Progenitor cell of endocrine pancreas (in vitro differentiated cells): Measurements from ENCODE around the gene MAG. TPM values are rescaled to one million over a fixed set of nuclear protein-coding genes. Genes with fewer than 3 reads are reported as not detected.
"Not testable (repeated sequence)": the region's sequence is repeated elsewhere in the genome, so short reads cannot be mapped to it uniquely, and the experiment has no call there.

ENCODE experiments used
- DNase-seq: peaks from one replicate; pipeline ENCODE4 v3.0.0; 2021; ENCODE audit warnings: low spot score; ENCODE audit not compliant: unreplicated experiment
- H3K27ac Mint-ChIP-seq: 2 replicates; pipeline ENCODE4 v1.8.0; 2021; ENCODE audit warnings: mild to moderate bottlenecking, moderate library complexity, mixed read lengths
- H3K27me3 Mint-ChIP-seq: 2 replicates; pipeline ENCODE4 v1.8.0; 2021; ENCODE audit warnings: mixed read lengths
- H3K36me3 Mint-ChIP-seq: 2 replicates; pipeline ENCODE4 v1.8.0; 2022; ENCODE audit warnings: mixed read lengths; ENCODE audit not compliant: insufficient read depth
- H3K4me1 Mint-ChIP-seq: 2 replicates; pipeline ENCODE4 v1.8.0; 2021; ENCODE audit warnings: low read depth, mixed read lengths
- H3K4me3 Mint-ChIP-seq: 2 replicates; pipeline ENCODE4 v1.8.0; 2021; ENCODE audit warnings: low read depth, mild to moderate bottlenecking, moderate library complexity, mixed read lengths
- H3K9me3 Mint-ChIP-seq: 2 replicates; pipeline ENCODE4 v1.8.0; 2021; ENCODE audit warnings: low read depth, mixed read lengths
- CTCF ChIP-seq: fragments of 200-600 bp; sonication (generic); IDR thresholded peaks from one replicate; pipeline ENCODE4 v1.5.0; 2021; ENCODE audit warnings: antibody characterized with exemption, mild to moderate bottlenecking; ENCODE audit not compliant: unreplicated experiment
- total RNA-seq: library from RNA; stranded (reverse); gene quantifications from 2 replicates; pipeline ENCODE4 v1.2.1, GENCODE V29; 2021

Gene MAG
- total RNA-seq, 1 donor from 2014 or later = 1.4 TPM

GRCh38 chr19:35353635-35354034 lies 61.7 kb downstream of the MAG start:
- no peak for TF ChIP-seq CTCF
- no peaks in the 10 kb centered on the region for H3K36me3 Mint-ChIP-seq
- no peaks in the 10 kb centered on the region for H3K9me3 Mint-ChIP-seq
- H3K27me3 Mint-ChIP-seq = peaks cover 3% of the 10 kb centered on the region
- no peak overlapping the region for H3K4me3 Mint-ChIP-seq
- DNase-seq = no peak
- H3K27ac Mint-ChIP-seq = no peak overlapping the region
- peaks cover 2% of the 10 kb centered on the region for H3K4me1 Mint-ChIP-seq

GRCh38 chr19:35354898-35355297 lies 62.9 kb downstream of the MAG start:
- Mint-ChIP-seq H3K36me3 (no peaks in the 10 kb centered on the region), H3K27me3 (no peaks in the 10 kb centered on the region), H3K9me3 (no peaks in the 10 kb centered on the region), H3K4me1 (peaks cover 2% of the 10 kb centered on the region), H3K4me3 (no peak overlapping the region), H3K27ac (no peak overlapping the region)
- TF ChIP-seq CTCF = no peak
- no peak for DNase-seq

GRCh38 chr19:35355791-35356460 lies 64.0 kb downstream of the MAG start:
- Mint-ChIP-seq H3K27ac (no peak overlapping the region), H3K4me1 (peaks cover 4% of the 10 kb centered on the region), H3K9me3 (no peaks in the 10 kb centered on the region), H3K4me3 (no peak overlapping the region), H3K27me3 (no peaks in the 10 kb centered on the region), H3K36me3 (no peaks in the 10 kb centered on the region)
- no peak for DNase-seq
- TF ChIP-seq CTCF = no peak

GRCh38 chr19:35357867-35358573 lies 66.1 kb downstream of the MAG start, which contains the start of gene FFAR3:
Gene FFAR3, plus strand, starts transcription at chr19:35358460. Its CDS starts 431 bp downstream, at chr19:35358891.
- Mint-ChIP-seq H3K27ac (no peak within 1 kb of the TSS), H3K4me3 (no peak within 1 kb of the TSS), H3K27me3 (no peaks in the 10 kb centered on the region), H3K4me1 (peaks cover 9% of the 10 kb centered on the region), H3K36me3 (no peaks in the 10 kb centered on the region), H3K9me3 (no peaks in the 10 kb centered on the region)
- DNase-seq = no peak
- TF ChIP-seq CTCF = no peak

- not testable (repeated sequence) for H3K27ac Mint-ChIP-seq, H3K9me3 Mint-ChIP-seq, H3K27me3 Mint-ChIP-seq, H3K36me3 Mint-ChIP-seq, H3K4me1 Mint-ChIP-seq, DNase-seq, H3K4me3 Mint-ChIP-seq
Measured at GRCh38 chr19:35358834-35359233, 66.9 kb downstream of the MAG start.

GRCh38 chr19:35359395-35359794 lies 67.4 kb downstream of the MAG start:
- H3K4me1 Mint-ChIP-seq, H3K4me3 Mint-ChIP-seq, H3K27ac Mint-ChIP-seq, H3K9me3 Mint-ChIP-seq, DNase-seq, H3K27me3 Mint-ChIP-seq, H3K36me3 Mint-ChIP-seq: not testable (repeated sequence)

- H3K4me3 Mint-ChIP-seq, H3K27ac Mint-ChIP-seq: not testable (repeated sequence)
Measured at GRCh38 chr19:35360081-35360480, 68.1 kb downstream of the MAG start.

More at GRCh38 chr19:35360081-35360480, 68.1 kb downstream of the MAG start:
- not testable (repeated sequence) for H3K9me3 Mint-ChIP-seq, H3K36me3 Mint-ChIP-seq, H3K4me1 Mint-ChIP-seq, DNase-seq, H3K27me3 Mint-ChIP-seq
